Esophagus squamous epithelium (tissue), 4 donors: ENCODE data around the gene MAST3.

Experiments used
- CTCF ChIP-seq, 6 experiments: fragments of 450-650 bp in 4 of 6; fragments of 200-600 bp in 2 of 6; sonication (generic) in 2 of 6; IDR thresholded peaks; one replicate each; pipeline ENCODE4 v1.5.1; 2016 to 2019; ENCODE audit warnings: antibody characterized with exemption in 6 of 6, mild to moderate bottlenecking in 4 of 6, moderate library complexity in 4 of 6
- POLR2A ChIP-seq, 4 donors: fragments of 450-650 bp; IDR thresholded peaks; one replicate each; pipeline ENCODE4 v1.6.1; 2017; ENCODE audit warnings: antibody characterized with exemption in 4 of 4, mild to moderate bottlenecking in 4 of 4, moderate library complexity in 3 of 4

DNA sequence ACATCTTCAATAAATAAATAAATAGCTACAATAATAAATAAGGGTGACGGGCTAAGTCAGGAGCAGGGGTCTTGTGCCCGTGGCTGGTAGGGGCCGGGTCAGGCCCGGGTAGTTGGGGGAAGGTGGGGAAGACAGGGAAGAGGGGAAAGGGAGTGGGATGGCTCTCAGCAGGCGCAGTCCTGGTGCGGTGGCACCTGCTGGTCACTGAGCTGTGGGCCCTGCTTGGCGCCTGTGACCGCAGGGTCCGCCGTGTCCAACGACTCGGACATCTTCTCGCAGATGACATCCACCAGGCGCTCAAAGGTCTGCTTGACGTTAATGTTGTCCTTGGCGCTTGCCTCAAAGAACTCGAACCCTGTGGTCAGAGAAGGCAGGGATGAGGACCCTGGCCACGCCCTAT lies 99.7 kb downstream of the MAST3 start:
- no peak for TF ChIP-seq POLR2A (IDR thresholded peaks at IDR 0.05)
- TF ChIP-seq CTCF (IDR thresholded peaks at IDR 0.05), result no peak
